Measurements from ENCODE around the gene TGFBR2.

- TF ChIP-seq CTCF (IDR thresholded peaks at IDR 0.05; ENCODE audit: low read depth, low read length, missing input control), result no peak
- TF ChIP-seq TAF1 (conservative IDR thresholded peaks at IDR 0.05), result no peak
- TF ChIP-seq REST (IDR thresholded peaks at IDR 0.05), result no peak
- no peak for TF ChIP-seq HNF4A (conservative IDR thresholded peaks at IDR 0.05)
- no peak for TF ChIP-seq MAX (IDR thresholded peaks at IDR 0.05)
- TF ChIP-seq ATF3 (IDR thresholded peaks at IDR 0.05), result no peak
- no peak for TF ChIP-seq RAD21 (IDR thresholded peaks at IDR 0.05)
- no peak for TF ChIP-seq JUND (IDR thresholded peaks at IDR 0.05)
Measured at GRCh38 chr3:30707825-30708224, 101.4 kb downstream of the TGFBR2 start.
